PFSK-1 (cell line): Measurements from ENCODE around the gene STX11.

Experiments used
- FOXP2 ChIP-seq: optimal IDR thresholded peaks from 2 replicates; pipeline ENCODE3; 2011; ENCODE audit warnings: borderline replicate concordance, control low read depth, inconsistent platforms; ENCODE audit not compliant: insufficient read depth; ENCODE audit errors: extremely low read length, extremely low read depth
- POLR2AphosphoS5 ChIP-seq: IDR thresholded peaks from 2 replicates; pipeline ENCODE4 v1.6.1; 2012; ENCODE audit warnings: low read depth, mild to moderate bottlenecking, control low read depth, low read length, moderate library complexity
- REST ChIP-seq, 2 experiments: IDR thresholded peaks; 2 replicates each; pipeline versions ENCODE4 v1.6.1 to v1.8.0; 2011 to 2012; ENCODE audit warnings: low read depth in 2 of 2, low read length in 2 of 2, control low read depth in 1 of 2, inconsistent platforms in 1 of 2, mild to moderate bottlenecking in 1 of 2, moderate library complexity in 1 of 2; ENCODE audit not compliant: insufficient read depth in 1 of 2
- SIN3A ChIP-seq: IDR thresholded peaks from 2 replicates; pipeline ENCODE4 v1.6.1; 2012; ENCODE audit warnings: mild to moderate bottlenecking, low read length, moderate library complexity, borderline replicate concordance; ENCODE audit not compliant: insufficient read depth
- TAF1 ChIP-seq: IDR thresholded peaks from 2 replicates; pipeline ENCODE4 v1.6.1; 2012; ENCODE audit warnings: low read length, control low read depth, borderline replicate concordance; ENCODE audit not compliant: insufficient read depth

Gene STX11

GRCh38 chr6:144214622-144215401, 64.5 kb downstream of the STX11 start:
- TF ChIP-seq FOXP2 (no peak), REST (IDR thresholded peaks at IDR 0.05; ENCODE audit: insufficient read depth in 1 of 2, low read depth in 2 of 2, low read length in 2 of 2) (no peak)

GRCh38 chr6:144215402-144215931, 65.2 kb downstream of the STX11 start:
- no peak for TF ChIP-seq SIN3A
- no peak for TF ChIP-seq REST (IDR thresholded peaks at IDR 0.05; ENCODE audit: insufficient read depth in 1 of 2, low read depth in 2 of 2, low read length in 2 of 2)

GRCh38 chr6:144215932-144216667, 65.8 kb downstream of the STX11 start:
- TF ChIP-seq TAF1 (peak; percentile 40; the same call in 1 of the 2 replicates), FOXP2 (peak; percentile 38), REST (IDR thresholded peaks at IDR 0.05; ENCODE audit: insufficient read depth in 1 of 2, low read depth in 2 of 2, low read length in 2 of 2) (peak in 1 of 2 experiments; percentile 41; a peak in 1 of 4 replicates), POLR2AphosphoS5 (0 out of 2 replicates have a peak, but pooled peaks have one; percentile 30), SIN3A (no peak)

DNA sequence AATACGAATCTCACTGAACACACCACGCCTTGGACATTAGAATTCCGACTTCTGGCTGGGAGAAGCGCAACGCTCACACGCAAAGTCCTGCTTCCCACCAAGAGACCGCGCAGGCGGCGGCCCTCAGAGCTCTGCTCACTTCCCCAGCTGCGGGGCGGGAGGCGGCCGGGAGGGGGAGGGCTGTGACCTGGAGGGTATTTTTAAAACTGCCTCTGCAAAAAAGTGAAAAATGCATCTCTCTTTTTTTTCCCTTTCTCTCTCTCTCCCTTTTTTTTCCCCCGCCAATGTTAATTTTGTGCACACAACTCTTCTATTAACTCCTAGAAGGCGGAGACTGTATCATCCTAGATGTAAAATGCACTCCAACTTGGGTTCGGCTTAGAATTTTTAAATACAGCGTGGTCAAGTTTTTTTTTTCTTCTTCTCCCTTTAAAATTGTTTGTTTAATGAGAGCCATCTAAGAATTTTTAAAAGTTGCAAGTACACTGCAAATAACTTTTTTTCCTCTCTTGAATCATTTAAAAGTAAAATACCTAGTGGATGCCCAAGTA, 66.4 kb downstream of the STX11 start:
- TF ChIP-seq TAF1 (no peak), FOXP2 (no peak), SIN3A (0 out of 2 replicates have a peak, but pooled peaks have one; percentile 29), REST (IDR thresholded peaks at IDR 0.05; ENCODE audit: insufficient read depth in 1 of 2, low read depth in 2 of 2, low read length in 2 of 2) (no peak), POLR2AphosphoS5 (no peak)
